Trophoblast cell (in vitro differentiated cells and primary cell): ENCODE data around the gene FUNDC2.
A peak's percentile ranks its signal among the peaks of the same experiment; 100 is the strongest.

Source experiments
- DNase-seq, 2 donors: peaks; one replicate each; pipeline ENCODE4 v3.0.0-alpha.2; 2016
- H2AFZ ChIP-seq: 2 replicates; pipeline ENCODE4 v1.6.1; 2013; ENCODE audit warnings: low read length, moderate library complexity, mild to moderate bottlenecking; ENCODE audit not compliant: insufficient read depth, poor library complexity
- H2AK5ac ChIP-seq: 2 replicates; pipeline ENCODE4 v1.6.1; 2013; ENCODE audit warnings: mild to moderate bottlenecking, low read length
- H2BK120ac ChIP-seq: 2 replicates; pipeline ENCODE4 v1.6.1; 2013; ENCODE audit warnings: low read length, mild to moderate bottlenecking, moderate library complexity; ENCODE audit not compliant: insufficient read depth, poor library complexity
- H2BK12ac ChIP-seq: 2 replicates; pipeline ENCODE4 v1.6.1; 2013; ENCODE audit warnings: mild to moderate bottlenecking, low read length, moderate library complexity
- H2BK5ac ChIP-seq: 2 replicates; pipeline ENCODE4 v1.6.1; 2013; ENCODE audit warnings: low read length, low read depth, moderate library complexity, mild to moderate bottlenecking; ENCODE audit not compliant: poor library complexity
- H3K14ac ChIP-seq: 2 replicates; pipeline ENCODE4 v1.6.1; 2013; ENCODE audit warnings: mild to moderate bottlenecking, low read length
- H3K18ac ChIP-seq: 2 replicates; pipeline ENCODE4 v1.6.1; 2013; ENCODE audit warnings: mild to moderate bottlenecking, low read length
- H3K23ac ChIP-seq: 2 replicates; pipeline ENCODE4 v1.6.1; 2013; ENCODE audit warnings: low read length
- H3K27ac ChIP-seq: 2 replicates; pipeline ENCODE4 v1.5.1; 2013; ENCODE audit warnings: low read depth, mild to moderate bottlenecking, inconsistent platforms, low read length, moderate library complexity
- H3K27me3 ChIP-seq: 2 replicates; pipeline ENCODE4 v1.6.1; 2013; ENCODE audit warnings: inconsistent platforms, mild to moderate bottlenecking, low read length, moderate library complexity; ENCODE audit not compliant: insufficient read depth
- H3K36me3 ChIP-seq, 2 experiments: 1 replicate in 1 of 2; 2 replicates in 1 of 2; pipeline ENCODE4 v1.6.1; 2013; ENCODE audit warnings: low read length in 2 of 2, mild to moderate bottlenecking in 2 of 2, moderate library complexity in 1 of 2; ENCODE audit not compliant: insufficient read depth in 2 of 2, control insufficient read depth in 1 of 2
- H3K4ac ChIP-seq: 2 replicates; pipeline ENCODE4 v1.6.1; 2013; ENCODE audit warnings: low read depth, mild to moderate bottlenecking, low read length, moderate library complexity
- H3K4me1 ChIP-seq, 2 experiments: 1 replicate in 1 of 2; 2 replicates in 1 of 2; pipeline ENCODE4 v1.6.1; 2013; ENCODE audit warnings: low read length in 2 of 2, mild to moderate bottlenecking in 2 of 2, moderate library complexity in 1 of 2; ENCODE audit not compliant: insufficient read depth in 2 of 2, control insufficient read depth in 1 of 2
- H3K4me2 ChIP-seq: 2 replicates; pipeline ENCODE4 v1.6.1; 2013; ENCODE audit warnings: inconsistent platforms, mild to moderate bottlenecking, low read length, moderate library complexity
- H3K4me3 ChIP-seq: 2 replicates; pipeline ENCODE4 v1.5.1; 2013; ENCODE audit warnings: mild to moderate bottlenecking, low read depth, low read length, inconsistent platforms
- H3K79me1 ChIP-seq: one replicate; pipeline ENCODE4 v1.6.1; 2013; ENCODE audit warnings: low read length
- H3K79me2 ChIP-seq: 2 replicates; pipeline ENCODE4 v1.6.1; 2013; ENCODE audit warnings: low read length, mild to moderate bottlenecking; ENCODE audit not compliant: control insufficient read depth, insufficient read depth, poor library complexity
- H3K9ac ChIP-seq: 2 replicates; pipeline ENCODE4 v1.6.1; 2013; ENCODE audit warnings: mild to moderate bottlenecking, low read length
- H3K9me3 ChIP-seq: 2 replicates; pipeline ENCODE4 v1.6.1; 2013; ENCODE audit warnings: low read depth, mild to moderate bottlenecking, control low read depth, inconsistent platforms, low read length; ENCODE audit not compliant: insufficient read depth
- H4K12ac ChIP-seq: 2 replicates; pipeline ENCODE4 v1.6.1; 2013; ENCODE audit warnings: low read depth, mild to moderate bottlenecking, low read length, moderate library complexity
- H4K8ac ChIP-seq: 2 replicates; pipeline ENCODE4 v1.6.1; 2013; ENCODE audit warnings: low read depth, mild to moderate bottlenecking, low read length, moderate library complexity
- H4K91ac ChIP-seq: one replicate; pipeline ENCODE4 v1.6.1; 2013; ENCODE audit warnings: low read depth, mild to moderate bottlenecking, low read length, moderate library complexity
- WGBS: extraction: QIAGEN DNeasy Blood & Tissue Kit; methylation state at CpG from one replicate; pipeline ENCODE4 v1.1.7; 2013; ENCODE audit warnings: missing lambda C conversion rate; ENCODE audit not compliant: insufficient read length, insufficient coverage; ENCODE audit errors: extremely low coverage; 5-methylcytosine and 5-hydroxymethylcytosine counted together

The FUNDC2 gene

GRCh38 chrX:155054255-155054654 lies 27.6 kb downstream of the FUNDC2 start:
- Histone ChIP-seq H2AK5ac (no peak overlapping the region), H2BK120ac (no peak overlapping the region), H2AFZ (no peak overlapping the region), H2BK5ac (no peak overlapping the region), H3K36me3 (peaks cover 3 to 4% of the 10 kb centered on the region in 2 experiments), H4K8ac (no peak overlapping the region), H3K18ac (no peak overlapping the region), H3K27me3 (no peaks in the 10 kb centered on the region), H4K91ac (no peak overlapping the region), H3K4ac (no peak overlapping the region), H3K9me3 (no peaks in the 10 kb centered on the region), H3K9ac (no peak overlapping the region), H4K12ac (no peak overlapping the region), H2BK12ac (no peak overlapping the region), H3K79me1 (no peaks in the 10 kb centered on the region), H3K4me3 (no peak overlapping the region), H3K27ac (no peak overlapping the region), H3K4me1 (peaks cover 2 to 5% of the 10 kb centered on the region in 2 experiments), H3K14ac (no peak overlapping the region), H3K4me2 (no peak overlapping the region), H3K79me2 (no peaks in the 10 kb centered on the region), H3K23ac (no peak overlapping the region)
- no CpG with 5 or more reads among the region's 4 CpGs for whole genome bisulfite sequencing
- no peak for DNase-seq

GRCh38 chrX:155055494-155055893 lies 28.9 kb downstream of the FUNDC2 start:
- H3K4ac ChIP-seq = no peak overlapping the region
- no peak overlapping the region for H3K4me3 ChIP-seq
- H2AK5ac ChIP-seq = no peak overlapping the region
- no peak overlapping the region for H3K14ac ChIP-seq
- no peak overlapping the region for H3K4me2 ChIP-seq
- H3K23ac ChIP-seq = no peak overlapping the region
- no peak overlapping the region for H4K12ac ChIP-seq
- H4K8ac ChIP-seq = no peak overlapping the region
- no peak overlapping the region for H3K27ac ChIP-seq
- DNase-seq = no peak
- no peak overlapping the region for H2BK5ac ChIP-seq
- no peaks in the 10 kb centered on the region for H3K9me3 ChIP-seq
- H4K91ac ChIP-seq = no peak overlapping the region
- H3K79me2 ChIP-seq = no peaks in the 10 kb centered on the region
- no peak overlapping the region for H2AFZ ChIP-seq
- no peak overlapping the region for H2BK12ac ChIP-seq
- peaks cover 3 to 6% of the 10 kb centered on the region in 2 experiments for H3K36me3 ChIP-seq
- peaks cover 2 to 5% of the 10 kb centered on the region in 2 experiments for H3K4me1 ChIP-seq
- no peak overlapping the region for H2BK120ac ChIP-seq
- no peak overlapping the region for H3K18ac ChIP-seq
- no peaks in the 10 kb centered on the region for H3K79me1 ChIP-seq
- no CpG with 5 or more reads among the region's 3 CpGs for WGBS
- no peaks in the 10 kb centered on the region for H3K27me3 ChIP-seq
- H3K9ac ChIP-seq = no peak overlapping the region

- no peak overlapping the region for H3K14ac ChIP-seq
- H3K4me1 ChIP-seq = peaks cover 2 to 5% of the 10 kb centered on the region in 2 experiments
- no peak overlapping the region for H3K4me3 ChIP-seq
- no CpG with 5 or more reads among the region's 1 CpG for WGBS
- H3K18ac ChIP-seq = no peak overlapping the region
- no peak overlapping the region for H2AK5ac ChIP-seq
- no peaks in the 10 kb centered on the region for H3K79me1 ChIP-seq
- H2BK120ac ChIP-seq = no peak overlapping the region
- no peak overlapping the region for H4K8ac ChIP-seq
- H3K36me3 ChIP-seq = peaks cover 4 to 7% of the 10 kb centered on the region in 2 experiments
- H3K23ac ChIP-seq = no peak overlapping the region
- H3K4ac ChIP-seq = no peak overlapping the region
- no peak overlapping the region for H2BK5ac ChIP-seq
- H2AFZ ChIP-seq = no peak overlapping the region
- no peak overlapping the region for H4K12ac ChIP-seq
- no peak overlapping the region for H3K9ac ChIP-seq
- DNase-seq = no peak
- H3K27me3 ChIP-seq = no peaks in the 10 kb centered on the region
- no peak overlapping the region for H3K27ac ChIP-seq
- no peaks in the 10 kb centered on the region for H3K79me2 ChIP-seq
- H3K9me3 ChIP-seq = no peaks in the 10 kb centered on the region
- H4K91ac ChIP-seq = no peak overlapping the region
- no peak overlapping the region for H2BK12ac ChIP-seq
- no peak overlapping the region for H3K4me2 ChIP-seq
Observed at GRCh38 chrX:155056471-155056870, 29.8 kb downstream of the FUNDC2 start.

GRCh38 chrX:155056877-155057792 lies 30.5 kb downstream of the FUNDC2 start:
- Histone ChIP-seq H3K18ac (no peak overlapping the region), H3K4me2 (peak overlapping the region; percentile 50), H3K27ac (no peak overlapping the region), H3K79me1 (no peaks in the 10 kb centered on the region), H2AK5ac (no peak overlapping the region), H4K8ac (peak overlapping the region; percentile 28), H3K23ac (no peak overlapping the region), H2BK5ac (no peak overlapping the region), H2AFZ (no peak overlapping the region), H4K91ac (no peak overlapping the region), H4K12ac (no peak overlapping the region), H3K9me3 (no peaks in the 10 kb centered on the region), H2BK120ac (no peak overlapping the region), H3K9ac (no peak overlapping the region), H3K36me3 (peaks cover 4 to 5% of the 10 kb centered on the region in 2 experiments), H3K27me3 (no peaks in the 10 kb centered on the region), H2BK12ac (no peak overlapping the region), H3K79me2 (no peaks in the 10 kb centered on the region), H3K4ac (no peak overlapping the region), H3K4me1 (peaks cover 2 to 5% of the 10 kb centered on the region in 2 experiments), H3K14ac (no peak overlapping the region), H3K4me3 (no peak overlapping the region)
- peak; percentile 49 to 82 for DNase-seq
- no CpG with 5 or more reads among the region's 25 CpGs for WGBS
